ENCODE results near the gene LRP1B. TPM values are rescaled to one million over a fixed set of nuclear protein-coding genes. Genes with fewer than 3 reads are reported as not detected.

The LRP1B gene
- total and polyA plus RNA-seq, 2 of the 8 experiments (the other 6 are each of a cell fraction or from before 2014, with no cell fraction given): 0.03 TPM; not detected in 1

- TF ChIP-seq TEAD4 (IDR thresholded peaks at IDR 0.05; ENCODE audit: low read depth, low read length): no peak
- no peak for TF ChIP-seq RFX5 (IDR thresholded peaks at IDR 0.05; ENCODE audit: borderline replicate concordance, low read depth, low read length)
- TF ChIP-seq RNF2 (IDR thresholded peaks at IDR 0.05; ENCODE audit: borderline replicate concordance, low read depth, low read length, missing control alignments, poor library complexity, severe bottlenecking): no peak
- no peak for TF ChIP-seq TBP (IDR thresholded peaks at IDR 0.05; ENCODE audit: low read depth, low read length)
- TF ChIP-seq KDM5A (IDR thresholded peaks at IDR 0.05; ENCODE audit: low read length): no peak
- no peak for TF ChIP-seq POU5F1 (IDR thresholded peaks at IDR 0.05; ENCODE audit: low read depth, low read length)
- no peak for TF ChIP-seq FOSL1 (IDR thresholded peaks at IDR 0.05; ENCODE audit: insufficient read depth, low read depth, low read length)
Measured at GRCh38 chr2:141639809-141640208, 491.0 kb downstream of the LRP1B start (continued).

All from H1 (cell line).